HFFc6 (cell line): Measurements from ENCODE around the gene CCNY. TPM values are rescaled to one million over a fixed set of nuclear protein-coding genes. Genes with fewer than 3 reads are reported as not detected.

Source experiments
- DNase-seq: peaks from one replicate; pipeline ENCODE4 v3.0.0-alpha.2; 2018
- H3K27ac Mint-ChIP-seq: 2 replicates; pipeline ENCODE4 v1.8.0; 2020; ENCODE audit warnings: mild to moderate bottlenecking, mixed read lengths
- H3K27me3 Mint-ChIP-seq: 2 replicates; pipeline ENCODE4 v1.8.0; 2021; ENCODE audit warnings: mild to moderate bottlenecking, moderate library complexity, mixed read lengths; ENCODE audit not compliant: insufficient read depth
- H3K36me3 Mint-ChIP-seq: 2 replicates; pipeline ENCODE4 v1.8.0; 2021; ENCODE audit warnings: low read depth, mixed read lengths
- H3K4me1 Mint-ChIP-seq: 2 replicates; pipeline ENCODE4 v1.8.0; 2020; ENCODE audit warnings: low read depth, mixed read lengths
- H3K4me3 Mint-ChIP-seq: 2 replicates; pipeline ENCODE4 v1.8.0; 2020; ENCODE audit warnings: mild to moderate bottlenecking, moderate library complexity, mixed read lengths
- H3K9me3 Mint-ChIP-seq: 2 replicates; pipeline ENCODE4 v1.8.0; 2020; ENCODE audit warnings: mild to moderate bottlenecking, mixed read lengths
- total RNA-seq, 6 experiments: library from RNA; stranded (reverse); fragmentation: NEBNext Ultra II Directional; extraction: Animal tissue kit (Norgen Biotek cat#: 25700); gene quantifications; 2 replicates in 1 of 6; 3 replicates in 5 of 6; pipeline ENCODE4 v1.2.3, GENCODE V29; 2021
- TF ChIP-seq, protein P1 (sequence below): fragments of 200-600 bp; sonication (generic); IDR thresholded peaks from 2 replicates; pipeline ENCODE4 v1.5.0; 2021; ENCODE audit warnings: antibody characterized with exemption, mild to moderate bottlenecking

CCNY gene
- total RNA-seq, 6 experiments from 2014 or later: 60.0 to 76.6 (median 69.9) TPM

DNA sequence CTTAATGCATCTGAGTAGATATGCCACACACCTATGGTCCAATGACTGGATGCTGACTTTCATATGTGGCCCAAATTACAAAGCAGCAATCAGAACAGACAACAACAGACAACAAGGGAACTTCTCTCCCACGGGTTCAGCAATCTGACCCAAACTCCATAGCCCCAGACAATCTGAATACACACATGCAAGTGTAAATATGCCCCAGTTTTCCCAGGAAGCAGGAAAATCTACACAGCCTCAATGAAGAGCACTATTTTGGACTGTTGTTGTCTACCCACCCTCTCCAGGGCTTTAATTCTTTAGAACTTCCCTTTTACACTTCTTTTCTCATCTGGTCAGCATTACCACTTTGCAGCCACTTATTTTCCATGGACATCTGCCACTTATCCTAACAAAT, 2.0 kb upstream of the CCNY start:
- H3K4me3 Mint-ChIP-seq: peak overlapping the region; percentile 52
- H3K36me3 Mint-ChIP-seq: peaks cover 31% of the 10 kb centered on the region
- TF ChIP-seq, protein P1, sequence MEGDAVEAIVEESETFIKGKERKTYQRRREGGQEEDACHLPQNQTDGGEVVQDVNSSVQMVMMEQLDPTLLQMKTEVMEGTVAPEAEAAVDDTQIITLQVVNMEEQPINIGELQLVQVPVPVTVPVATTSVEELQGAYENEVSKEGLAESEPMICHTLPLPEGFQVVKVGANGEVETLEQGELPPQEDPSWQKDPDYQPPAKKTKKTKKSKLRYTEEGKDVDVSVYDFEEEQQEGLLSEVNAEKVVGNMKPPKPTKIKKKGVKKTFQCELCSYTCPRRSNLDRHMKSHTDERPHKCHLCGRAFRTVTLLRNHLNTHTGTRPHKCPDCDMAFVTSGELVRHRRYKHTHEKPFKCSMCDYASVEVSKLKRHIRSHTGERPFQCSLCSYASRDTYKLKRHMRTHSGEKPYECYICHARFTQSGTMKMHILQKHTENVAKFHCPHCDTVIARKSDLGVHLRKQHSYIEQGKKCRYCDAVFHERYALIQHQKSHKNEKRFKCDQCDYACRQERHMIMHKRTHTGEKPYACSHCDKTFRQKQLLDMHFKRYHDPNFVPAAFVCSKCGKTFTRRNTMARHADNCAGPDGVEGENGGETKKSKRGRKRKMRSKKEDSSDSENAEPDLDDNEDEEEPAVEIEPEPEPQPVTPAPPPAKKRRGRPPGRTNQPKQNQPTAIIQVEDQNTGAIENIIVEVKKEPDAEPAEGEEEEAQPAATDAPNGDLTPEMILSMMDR: no peak
- DNase-seq: no peak
- H3K4me1 Mint-ChIP-seq: peaks cover 75% of the 10 kb centered on the region
- no peaks in the 10 kb centered on the region for H3K9me3 Mint-ChIP-seq
- peak overlapping the region; percentile 6 for H3K27ac Mint-ChIP-seq
- H3K27me3 Mint-ChIP-seq: no peaks in the 10 kb centered on the region

DNA sequence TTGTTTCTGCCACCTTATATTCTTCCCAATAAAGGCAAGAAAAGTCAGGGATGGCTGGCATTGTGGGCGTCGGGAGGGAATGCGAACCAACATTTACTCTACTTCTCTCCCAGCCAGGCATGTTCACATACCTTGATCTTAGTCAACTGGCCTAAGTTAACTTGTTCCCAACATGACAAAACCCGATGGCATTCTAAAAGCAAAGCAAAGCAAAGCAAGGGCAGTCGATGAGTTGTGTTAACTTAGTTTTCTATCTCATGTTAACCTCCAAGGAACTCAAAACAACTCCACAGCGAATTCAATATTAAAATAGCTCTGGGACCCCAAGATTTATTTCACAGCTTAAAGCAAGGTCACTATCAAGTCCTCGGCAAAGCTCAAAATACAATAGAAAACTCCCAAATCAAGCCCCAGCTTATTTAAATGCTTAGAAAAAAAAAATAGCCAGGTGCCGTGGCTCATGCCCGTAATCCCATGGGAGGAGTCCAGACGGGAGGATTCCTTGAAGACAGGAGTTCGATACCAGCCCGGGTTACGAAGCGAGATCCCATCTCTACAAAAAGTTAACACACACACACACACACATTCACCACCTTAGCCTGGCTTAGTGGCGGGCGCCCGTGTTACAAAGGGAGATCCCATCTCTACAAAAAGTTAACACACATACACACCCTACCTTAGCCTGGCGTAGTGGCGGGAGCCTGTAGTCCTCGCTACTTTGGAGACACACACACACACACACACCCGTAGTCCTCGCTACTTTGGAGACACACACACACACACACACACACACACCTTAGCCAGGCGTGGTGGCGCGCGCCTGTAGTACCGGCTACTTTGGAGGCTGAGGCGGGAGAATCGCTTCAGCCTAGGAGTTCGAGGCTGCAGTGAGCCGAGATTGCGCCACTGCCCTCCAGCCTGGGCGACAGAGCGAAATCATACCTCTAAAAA, 901 bp upstream of the CCNY start:
- Mint-ChIP-seq H3K9me3 (no peaks in the 10 kb centered on the region), H3K27me3 (no peaks in the 10 kb centered on the region), H3K4me1 (peaks cover 75% of the 10 kb centered on the region), H3K36me3 (peaks cover 27% of the 10 kb centered on the region), H3K4me3 (peak overlapping the region; percentile 96), H3K27ac (peak overlapping the region; percentile 89)
- TF ChIP-seq, protein P1: no peak
- no peak for DNase-seq

DNA sequence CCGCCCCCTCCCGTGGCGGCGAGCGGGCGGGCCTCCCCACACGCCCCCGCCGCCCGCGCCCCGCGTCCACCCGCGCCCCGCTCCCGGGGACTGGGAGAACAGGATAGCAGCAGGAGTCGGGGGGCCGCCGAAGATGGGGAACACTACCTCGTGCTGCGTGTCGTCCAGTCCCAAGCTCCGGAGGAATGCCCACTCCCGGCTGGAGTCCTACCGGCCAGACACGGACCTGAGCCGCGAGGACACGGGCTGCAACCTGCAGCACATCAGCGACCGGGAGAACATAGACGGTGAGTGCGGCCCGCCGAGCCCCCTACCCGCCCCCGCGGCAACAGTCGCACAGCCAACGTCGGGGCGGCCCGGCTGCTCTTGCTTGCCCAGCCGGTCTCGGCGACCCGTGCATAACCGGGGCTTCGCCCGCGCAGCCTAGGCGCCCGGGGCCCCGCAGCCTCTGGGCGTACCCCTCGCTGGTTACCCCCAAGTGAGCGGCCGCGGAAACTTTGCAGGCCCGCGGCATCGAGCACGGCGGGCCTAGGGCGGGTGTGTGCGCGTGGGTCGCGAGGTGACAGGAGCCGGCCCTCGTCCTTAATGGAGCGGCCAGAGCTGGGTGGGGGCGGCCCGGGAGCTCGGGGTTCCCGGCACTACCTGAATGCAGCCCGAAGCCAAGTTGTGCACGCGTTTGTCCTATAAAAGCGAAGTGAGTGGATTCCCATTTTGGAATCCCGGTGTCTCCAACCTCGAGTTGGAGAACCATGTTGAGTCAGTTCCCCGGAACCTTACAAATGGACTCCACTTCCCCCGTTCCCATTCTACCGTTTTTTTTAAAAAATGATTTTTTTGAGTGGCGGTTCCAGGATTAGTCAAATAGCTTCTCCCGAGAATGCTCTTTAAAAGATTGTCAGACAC, 863 bp downstream of the CCNY start:
- TF ChIP-seq, protein P1: no peak
- peak; percentile 31 for DNase-seq
- Mint-ChIP-seq H3K4me1 (peaks cover 76% of the 10 kb centered on the region), H3K27ac (peak overlapping the region; percentile 72), H3K27me3 (no peaks in the 10 kb centered on the region), H3K9me3 (no peaks in the 10 kb centered on the region), H3K4me3 (peak overlapping the region; percentile 96), H3K36me3 (peaks cover 26% of the 10 kb centered on the region)

DNA sequence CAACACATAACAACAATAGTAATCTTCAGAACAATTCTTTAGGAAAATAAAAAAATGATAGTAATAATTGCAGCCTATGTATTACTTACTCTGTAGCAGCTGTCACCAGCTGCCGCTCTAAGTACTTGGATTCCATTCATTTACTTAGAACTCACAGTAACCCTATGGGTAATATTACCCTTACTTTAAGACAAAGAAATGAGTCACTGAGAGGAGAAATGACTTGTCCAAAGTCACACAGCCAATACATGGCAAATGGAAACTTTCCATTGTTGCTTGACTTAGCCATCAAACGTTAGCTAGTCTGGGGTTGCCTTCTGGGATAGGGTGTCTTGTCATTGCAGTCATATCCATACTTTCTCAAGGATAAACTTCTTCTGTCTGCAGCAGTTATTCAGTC, 3.6 kb downstream of the CCNY start:
- Mint-ChIP-seq H3K36me3 (peaks cover 9% of the 10 kb centered on the region), H3K4me3 (no peak overlapping the region), H3K9me3 (no peaks in the 10 kb centered on the region), H3K27ac (no peak overlapping the region), H3K4me1 (peaks cover 50% of the 10 kb centered on the region), H3K27me3 (no peaks in the 10 kb centered on the region; the same call in 1 of the 2 replicates)
- DNase-seq: no peak
- TF ChIP-seq, protein P1: no peak

DNA sequence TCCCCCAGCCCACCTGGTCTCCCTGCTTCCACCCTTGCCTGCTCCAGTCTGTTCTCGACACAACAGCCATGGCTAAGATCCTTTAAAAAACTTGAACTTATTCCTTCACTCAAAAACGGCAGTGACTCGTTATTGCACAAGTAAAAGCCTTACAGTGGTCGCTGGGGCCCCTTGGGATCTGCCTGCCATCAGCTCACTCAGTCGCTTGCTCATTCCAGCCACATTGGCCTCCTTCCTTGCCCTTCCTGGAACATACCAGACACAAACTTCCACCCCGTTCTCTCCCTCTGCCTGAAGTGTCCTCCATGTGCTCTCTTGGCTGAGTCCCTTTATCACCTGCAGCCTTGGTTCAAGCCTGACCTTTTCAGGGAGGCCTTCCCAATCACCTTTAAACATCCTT, 4.7 kb downstream of the CCNY start:
- H3K4me1 Mint-ChIP-seq: peaks cover 50% of the 10 kb centered on the region
- H3K27me3 Mint-ChIP-seq: no peaks in the 10 kb centered on the region; the same call in 1 of the 2 replicates
- DNase-seq: no peak
- peak overlapping the region; percentile 39; the same call in 1 of the 2 replicates for H3K27ac Mint-ChIP-seq
- TF ChIP-seq, protein P1: no peak
- no peak overlapping the region for H3K4me3 Mint-ChIP-seq
- no peaks in the 10 kb centered on the region for H3K9me3 Mint-ChIP-seq
- H3K36me3 Mint-ChIP-seq: peaks cover 5% of the 10 kb centered on the region; the same call in 1 of the 2 replicates
